Stimulated activated CD4-positive, alpha-beta T cell treated with anti-CD3 and anti-CD28 coated beads, Interleukin-2, amount 100 ng/mL, for 4 hours (primary cell): ENCODE measurements around the gene SH3BGRL2.
A peak's percentile ranks its signal among the peaks of the same experiment; 100 is the strongest.
"Not testable (repeated sequence)": the region's sequence is repeated elsewhere in the genome, so short reads cannot be mapped to it uniquely, and the experiment has no call there.

Experiments used
- DNase-seq: peaks from one replicate; pipeline ENCODE4 v3.0.0-alpha.2; 2020; ENCODE audit warnings: low read depth

The SH3BGRL2 gene

DNA sequence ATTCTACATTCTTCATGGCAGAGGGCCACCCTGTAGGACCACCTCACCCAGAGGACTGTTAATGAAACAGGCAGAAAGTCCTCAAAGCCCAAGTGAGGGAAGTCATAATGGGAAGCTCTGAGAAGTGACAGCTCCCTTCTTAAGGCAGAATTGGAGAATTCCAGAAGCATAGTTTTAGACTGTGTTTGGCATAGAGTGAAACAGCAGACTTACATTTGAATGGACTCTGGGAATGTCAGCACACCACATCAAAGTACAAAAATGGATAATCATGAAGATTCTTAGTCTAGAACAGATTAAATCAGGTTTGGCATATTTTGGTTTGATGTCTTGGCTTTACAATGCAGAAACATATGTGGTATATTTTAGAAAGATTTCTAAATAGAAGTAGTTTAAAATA lies 17.9 kb downstream of the SH3BGRL2 start:
- DNase-seq = no peak

- no peak for DNase-seq
Measured at GRCh38 chr6:79650950-79651349, 19.8 kb downstream of the SH3BGRL2 start.

- no peak for DNase-seq
Measured at GRCh38 chr6:79656134-79656533, 25.0 kb downstream of the SH3BGRL2 start.

DNA sequence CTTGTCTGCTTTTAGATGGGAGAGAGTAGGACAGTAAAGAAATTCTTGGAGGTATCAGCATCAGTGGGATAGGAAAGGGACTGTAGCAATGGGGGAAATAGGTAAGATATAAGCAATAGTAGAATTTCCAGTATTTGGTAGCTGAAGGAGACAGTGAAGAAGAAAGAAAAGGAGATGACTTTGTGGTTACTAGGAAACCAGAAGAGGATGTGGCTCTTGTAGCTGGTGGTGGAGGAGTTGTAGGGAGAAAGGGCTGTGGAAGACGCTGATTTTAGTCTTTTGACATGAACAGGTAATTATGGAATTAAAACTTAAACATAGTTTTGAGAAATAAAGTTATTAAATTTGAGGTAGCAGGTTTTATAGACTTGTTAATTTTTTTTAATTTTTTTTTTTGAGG lies 26.1 kb downstream of the SH3BGRL2 start:
- DNase-seq = no peak

GRCh38 chr6:79663655-79664054 lies 32.5 kb downstream of the SH3BGRL2 start:
- not testable (repeated sequence) for DNase-seq

- no peak for DNase-seq
Measured at GRCh38 chr6:79665725-79666551, 34.8 kb downstream of the SH3BGRL2 start.

GRCh38 chr6:79666634-79667033 lies 35.5 kb downstream of the SH3BGRL2 start:
- no peak for DNase-seq

DNA sequence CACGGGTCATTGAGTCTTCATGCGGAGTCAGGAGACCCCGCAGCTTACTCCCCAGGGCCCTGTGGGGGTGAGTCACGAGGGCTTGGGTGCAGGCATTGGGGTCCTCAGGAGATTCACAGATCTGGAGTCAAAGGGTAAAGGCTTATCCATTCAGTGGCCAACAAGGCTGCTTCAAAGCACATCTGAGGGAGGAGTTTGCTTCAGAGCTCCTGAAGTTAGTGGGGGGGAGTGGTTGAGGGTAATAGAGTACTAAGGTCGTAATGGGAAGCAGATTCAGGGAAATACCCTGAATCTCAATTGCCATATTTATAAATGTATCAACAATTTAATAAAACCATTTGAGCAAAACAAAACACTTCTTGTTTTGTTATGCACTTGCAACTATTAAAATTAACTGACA lies 37.3 kb downstream of the SH3BGRL2 start:
- DNase-seq = no peak

- DNase-seq = no peak
Measured at GRCh38 chr6:79669766-79670165, 38.6 kb downstream of the SH3BGRL2 start.

- DNase-seq = no peak
Measured at GRCh38 chr6:79670789-79671188, 39.7 kb downstream of the SH3BGRL2 start.

- DNase-seq = peak; percentile 50
Measured at GRCh38 chr6:79671600-79672266, 40.6 kb downstream of the SH3BGRL2 start.

- DNase-seq = no peak
Measured at GRCh38 chr6:79672631-79673111, 41.5 kb downstream of the SH3BGRL2 start.

- DNase-seq = no peak
Measured at GRCh38 chr6:79673947-79674346, 42.8 kb downstream of the SH3BGRL2 start.

GRCh38 chr6:79676785-79677736 lies 45.9 kb downstream of the SH3BGRL2 start:
- DNase-seq = no peak

- DNase-seq = not testable (repeated sequence)
Measured at GRCh38 chr6:79682682-79683081, 51.6 kb downstream of the SH3BGRL2 start.

- no peak for DNase-seq
Measured at GRCh38 chr6:79684876-79685275, 53.7 kb downstream of the SH3BGRL2 start.

DNA sequence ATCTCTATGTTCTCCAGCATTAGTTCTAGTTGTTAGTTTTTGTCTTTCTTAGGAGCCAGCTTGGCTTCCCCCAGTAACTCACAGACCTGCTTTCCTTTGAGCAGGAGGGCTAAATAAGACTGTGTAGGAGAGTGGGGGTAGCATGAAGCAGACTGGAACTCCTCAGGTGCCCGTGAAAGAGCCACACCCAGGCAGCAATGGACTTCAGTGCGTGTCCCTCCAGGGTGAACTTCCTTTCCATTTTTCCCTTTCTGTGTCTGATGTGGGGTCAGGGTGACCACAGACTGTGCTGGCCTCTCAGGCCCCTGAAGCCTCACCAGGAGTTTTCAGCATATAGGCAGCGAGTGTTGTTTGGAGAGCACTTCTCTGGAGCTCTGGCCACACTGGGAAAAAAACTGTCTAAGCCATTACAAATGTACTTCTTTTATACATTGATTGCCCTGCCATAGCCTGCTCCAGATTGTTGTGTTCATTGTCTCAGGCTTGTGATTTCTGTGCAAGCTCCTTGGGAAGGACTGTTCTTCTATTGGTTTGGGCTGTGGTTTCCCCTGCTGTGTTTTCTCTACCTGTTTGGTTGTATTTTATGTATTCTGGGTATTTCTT lies 55.7 kb downstream of the SH3BGRL2 start:
- no peak for DNase-seq

DNA sequence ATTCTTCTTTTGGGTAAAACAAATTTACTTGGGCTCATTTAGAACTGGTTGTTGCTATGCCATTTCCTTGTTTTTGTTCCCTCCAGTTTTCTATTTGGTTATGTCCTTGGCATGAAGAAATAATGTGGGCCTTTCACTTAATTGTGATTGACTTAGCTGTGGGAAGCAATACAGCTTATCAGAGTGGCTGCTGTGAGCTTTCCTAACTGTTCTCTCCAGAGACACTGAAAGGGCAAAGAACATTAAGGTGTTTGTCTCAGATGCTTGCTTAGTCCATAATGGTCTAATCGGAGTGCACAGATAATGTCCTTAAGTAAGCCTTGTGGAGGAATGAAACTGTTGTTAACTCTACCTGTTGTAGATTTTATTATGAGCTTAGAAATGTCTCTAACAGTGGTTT lies 56.6 kb downstream of the SH3BGRL2 start:
- DNase-seq = no peak

DNA sequence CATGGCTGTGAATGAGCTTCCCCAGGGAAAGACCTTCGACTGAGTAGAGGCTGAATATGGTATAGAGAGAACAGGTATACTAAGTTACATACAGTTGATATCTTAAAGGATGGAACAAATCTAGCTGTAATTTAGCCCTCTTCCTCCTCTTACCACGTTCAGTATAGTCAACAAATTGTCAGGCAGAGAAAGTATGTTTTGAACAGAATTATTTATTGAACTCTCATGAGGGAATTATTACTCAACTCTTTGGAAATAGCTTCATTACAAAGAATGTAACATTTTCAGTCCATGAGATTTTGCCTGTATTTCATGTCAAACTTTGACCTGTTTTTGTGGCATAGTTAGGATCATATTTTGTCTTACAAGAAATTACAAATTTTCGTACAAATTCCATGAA lies 63.0 kb downstream of the SH3BGRL2 start:
- no peak for DNase-seq

- no peak for DNase-seq
Measured at GRCh38 chr6:79694623-79695343, 63.7 kb downstream of the SH3BGRL2 start.

DNA sequence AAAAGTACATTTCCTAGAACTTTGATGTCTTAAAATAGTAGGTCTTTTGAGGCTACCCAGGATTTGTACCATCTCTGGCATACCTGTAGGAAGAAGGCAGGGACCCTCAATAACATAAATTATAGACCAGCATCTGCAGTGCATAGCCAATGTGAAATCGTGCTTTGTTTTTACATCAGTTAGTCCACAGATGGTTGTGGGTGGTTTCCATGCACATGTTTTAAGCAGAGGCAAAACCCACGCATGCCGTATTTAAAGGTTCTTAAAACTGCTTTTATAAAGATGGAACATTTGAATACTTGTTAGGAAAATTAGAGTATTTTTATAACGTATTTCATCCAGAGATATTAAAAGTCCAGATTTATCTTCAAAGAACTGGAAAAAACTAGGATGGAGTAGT lies 66.3 kb downstream of the SH3BGRL2 start:
- no peak for DNase-seq
